NCI-H146 (cell line): ENCODE measurements around the gene EHBP1.
"Not testable (repeated sequence)": the region's sequence is repeated elsewhere in the genome, so short reads cannot be mapped to it uniquely, and the experiment has no call there.

ENCODE experiments used
- DNase-seq: peaks from one replicate; lab custom pipeline; 2025; lab: John Stamatoyannopoulos, UW

EHBP1 gene

DNA sequence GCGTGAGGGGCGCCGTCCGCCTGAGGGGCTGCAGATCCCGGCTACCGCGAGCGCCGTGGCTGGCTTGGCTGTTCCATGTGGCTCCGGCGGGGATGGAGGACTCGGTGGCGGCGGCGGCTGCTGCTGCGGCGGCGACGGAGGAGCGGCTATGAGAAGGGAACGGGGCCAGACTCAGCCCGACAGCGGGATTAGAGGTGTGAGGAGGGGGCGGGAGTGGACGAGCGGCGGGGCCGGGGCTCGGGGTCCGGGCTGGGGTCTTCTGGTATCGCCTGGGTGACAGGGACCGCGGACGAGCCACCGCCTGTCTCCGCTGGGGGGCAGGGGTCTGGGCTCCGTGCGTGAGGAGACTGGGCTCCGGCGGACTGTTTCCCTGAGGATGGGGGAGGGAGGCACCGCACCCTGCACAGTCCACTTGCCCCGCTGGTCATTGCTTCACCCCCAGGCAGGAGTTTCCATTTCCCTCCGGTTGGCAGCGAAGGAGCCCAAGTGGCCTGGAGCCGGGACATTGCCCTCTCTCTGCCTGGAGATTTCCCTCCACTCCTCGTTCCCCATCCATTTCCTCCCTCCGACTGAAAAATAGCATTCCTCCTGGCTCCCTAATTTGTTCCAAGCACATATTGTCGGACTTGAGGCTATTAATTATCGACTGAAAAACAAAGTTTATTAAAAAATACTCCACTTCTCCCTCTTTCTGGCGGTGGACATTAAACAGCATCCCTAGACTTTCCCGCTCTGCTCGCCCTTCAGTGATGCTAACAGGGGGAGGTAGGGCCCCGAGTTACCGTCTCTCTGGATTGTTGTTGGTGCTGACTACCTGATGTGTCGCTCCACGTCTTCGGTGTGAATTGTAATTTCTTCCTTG is 577 bp downstream of the EHBP1 start:
- peak; percentile 71 for DNase-seq

- DNase-seq: peak; percentile 11
Measured at GRCh38 chr2:62706721-62707521, 1.4 kb downstream of the EHBP1 start.

DNA sequence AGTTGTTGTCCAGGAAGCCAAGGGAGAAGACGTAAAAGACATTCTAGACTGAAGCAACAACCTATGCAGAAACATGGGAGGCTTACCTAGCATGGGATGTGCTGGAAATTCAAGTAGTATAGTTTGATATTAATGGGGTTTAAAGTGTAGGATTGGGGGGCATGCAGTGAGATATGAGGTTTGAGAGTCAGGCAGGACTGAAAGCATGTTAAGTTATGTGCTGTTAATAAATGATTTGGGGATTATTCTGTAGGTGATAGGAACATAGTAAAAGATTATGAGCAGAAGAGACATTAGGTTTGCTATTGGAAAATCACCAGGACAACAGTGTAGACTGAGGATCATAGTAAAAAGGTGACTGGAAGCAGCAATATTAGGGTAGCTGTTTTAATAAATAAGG is 3.2 kb downstream of the EHBP1 start:
- no peak for DNase-seq

DNA sequence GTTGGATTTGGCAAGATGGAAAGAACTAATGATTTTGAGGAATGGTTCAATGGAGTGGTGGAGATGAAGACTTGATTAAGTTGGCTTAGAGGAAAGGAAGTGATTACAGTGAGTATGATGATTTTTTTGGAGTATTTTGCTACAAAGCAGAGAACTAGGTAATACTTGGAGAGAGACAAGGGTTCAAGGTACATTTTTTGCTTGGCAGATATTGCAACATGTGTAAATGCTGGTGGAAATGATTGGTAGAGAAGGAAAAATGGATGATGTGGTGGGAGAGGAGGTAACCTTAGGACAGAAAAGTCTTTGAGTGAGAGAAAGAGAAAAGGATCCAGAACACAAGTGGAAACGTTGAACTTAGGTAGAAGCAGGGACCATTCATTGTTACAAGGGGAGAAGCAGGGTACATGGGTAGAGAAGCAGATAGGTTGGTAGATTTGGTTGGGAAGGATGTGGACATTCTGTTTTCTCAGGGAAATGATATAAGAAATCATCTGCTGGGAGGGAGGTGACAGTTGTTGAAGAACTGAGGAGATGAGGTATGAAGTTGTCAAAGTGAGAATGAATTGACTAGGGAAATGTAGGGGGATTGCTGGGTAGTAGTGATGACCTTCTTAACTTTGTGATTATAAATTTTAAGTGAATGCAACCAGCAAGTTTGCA is 6.5 kb downstream of the EHBP1 start:
- no peak for DNase-seq

- not testable (repeated sequence) for DNase-seq
Measured at GRCh38 chr2:62713196-62713595, 7.7 kb downstream of the EHBP1 start.

GRCh38 chr2:62713837-62714236 is 8.3 kb downstream of the EHBP1 start:
- DNase-seq: no peak

DNA sequence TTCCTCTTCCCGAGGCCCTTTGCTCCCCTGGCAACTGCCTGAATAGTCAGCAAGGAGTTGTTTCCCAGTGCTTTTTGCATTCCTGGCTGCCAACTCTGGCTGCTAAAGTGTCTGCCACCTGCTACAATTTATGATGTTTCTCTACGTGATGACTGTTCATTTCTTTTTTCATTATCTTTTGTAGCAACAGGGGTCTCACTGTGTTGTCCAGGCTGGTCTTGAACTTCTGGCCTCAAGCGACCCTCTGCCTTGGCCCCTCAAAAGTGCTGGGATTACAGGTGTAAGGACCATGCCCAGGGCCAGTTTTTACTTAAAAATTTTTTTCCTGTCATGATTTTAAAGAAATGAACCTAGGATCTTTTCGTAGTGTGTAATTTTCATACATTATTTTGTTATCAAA is 11.3 kb downstream of the EHBP1 start:
- DNase-seq: no peak

DNA sequence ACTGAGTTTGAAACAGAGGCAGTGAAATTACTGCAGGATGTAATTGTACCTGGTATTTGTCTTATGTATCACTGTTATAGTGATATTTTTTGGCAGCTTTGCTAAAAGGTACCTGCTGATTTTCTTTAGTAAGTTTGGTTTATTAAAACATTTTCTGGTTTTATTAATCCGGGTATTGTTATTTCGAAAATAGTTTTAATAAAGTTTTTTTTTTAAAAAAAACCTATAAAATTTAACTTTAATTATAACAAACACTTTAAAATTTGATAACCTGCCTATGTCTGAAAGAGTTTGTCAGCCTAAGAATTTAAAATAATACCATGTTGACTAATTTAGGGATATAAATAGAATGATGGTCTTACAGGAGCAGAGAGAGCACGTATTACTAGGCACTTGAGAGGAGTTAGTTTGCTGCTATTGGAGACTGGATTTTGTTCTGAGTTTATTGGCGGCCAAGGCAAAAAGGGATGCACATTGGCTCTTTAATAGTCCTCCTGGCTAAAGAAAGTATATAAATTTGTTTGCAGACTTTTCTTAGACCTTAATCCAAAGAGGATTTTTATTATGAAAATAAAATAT is 12.1 kb downstream of the EHBP1 start:
- DNase-seq: no peak

- DNase-seq: no peak
Measured at GRCh38 chr2:62718225-62718822, 12.8 kb downstream of the EHBP1 start.

DNA sequence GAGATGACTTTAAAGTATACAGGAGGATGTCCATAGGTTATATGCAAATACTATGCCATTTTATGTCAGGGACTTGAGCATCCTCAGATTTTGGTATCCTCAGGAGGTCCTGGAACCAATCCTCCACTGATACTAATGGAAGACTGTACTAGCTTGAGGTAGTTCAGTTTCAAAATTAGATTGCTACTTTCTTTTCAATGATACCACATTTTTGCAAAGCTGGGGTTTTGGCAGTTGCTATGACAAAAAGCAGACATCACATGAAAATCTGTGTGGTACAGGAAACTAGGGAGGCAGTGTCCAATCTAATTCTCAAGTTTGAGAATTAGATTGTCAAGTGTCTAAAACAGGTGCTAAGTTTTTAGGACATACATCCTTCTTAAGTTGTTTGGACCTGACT is 14.2 kb downstream of the EHBP1 start:
- DNase-seq: no peak

- no peak for DNase-seq
Measured at GRCh38 chr2:62722679-62723078, 17.2 kb downstream of the EHBP1 start.

DNA sequence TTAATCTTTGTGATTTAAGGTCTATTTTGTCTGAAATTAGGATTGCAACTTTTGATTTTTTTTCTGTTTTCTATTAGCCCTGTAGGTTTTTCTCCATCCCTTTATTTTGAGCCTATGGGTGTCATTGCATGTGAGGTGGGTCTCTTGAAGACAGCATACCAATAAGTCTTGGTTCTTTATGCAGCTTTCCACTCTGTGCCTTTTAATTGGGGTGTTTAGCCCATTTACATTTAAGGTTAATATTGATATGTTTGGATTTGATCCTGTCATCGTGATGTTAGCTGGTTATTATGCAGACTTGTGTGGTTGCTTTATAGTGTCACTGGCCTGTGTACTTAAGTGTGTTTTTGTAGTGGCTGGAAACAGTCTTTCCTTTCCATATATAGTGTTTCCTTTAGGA is 17.7 kb downstream of the EHBP1 start:
- no peak for DNase-seq

- DNase-seq: no peak
Measured at GRCh38 chr2:62724106-62724505, 18.6 kb downstream of the EHBP1 start.

DNA sequence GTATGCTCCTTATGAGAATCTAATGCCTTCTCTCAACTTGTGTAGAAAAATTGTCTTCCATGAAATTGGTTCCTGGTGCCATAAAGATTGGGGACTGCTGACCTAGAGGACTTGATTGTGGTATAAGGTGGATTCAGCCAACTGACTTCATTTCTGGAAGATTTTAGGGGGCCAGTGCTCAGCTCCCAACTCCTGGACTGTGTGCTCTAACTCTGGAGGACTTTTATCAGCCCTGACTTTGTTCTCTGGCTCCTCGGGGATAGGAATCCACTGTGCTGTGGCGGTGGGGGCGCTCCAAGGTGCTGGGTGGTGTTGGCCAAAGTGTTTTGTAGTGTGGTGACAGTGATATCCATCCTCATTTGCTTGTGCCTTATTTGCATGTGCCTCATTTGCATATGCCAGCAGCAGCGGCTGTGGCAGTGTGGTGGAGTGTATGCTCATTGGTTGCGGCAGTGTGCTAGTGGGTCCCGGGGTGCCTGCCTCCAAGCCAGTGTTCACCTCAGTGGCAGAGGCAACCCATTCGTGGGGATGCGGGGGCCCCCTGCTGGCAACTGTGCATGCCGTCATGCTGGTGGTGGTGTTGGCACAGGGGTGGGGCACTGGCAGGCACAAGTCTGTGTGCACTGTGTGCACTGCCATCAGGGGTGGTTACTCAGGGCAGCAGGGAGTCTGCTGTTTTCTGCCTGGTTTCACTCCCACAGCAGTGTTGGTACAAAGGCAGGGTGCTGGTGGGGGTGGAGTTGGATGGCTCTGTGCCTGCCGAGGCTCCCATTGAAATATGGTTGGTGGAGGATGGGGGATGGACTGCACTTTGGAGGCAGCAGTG is 19.6 kb downstream of the EHBP1 start:
- peak; percentile 56 for DNase-seq

GRCh38 chr2:62725712-62726055 is 20.2 kb downstream of the EHBP1 start:
- no peak for DNase-seq

- no peak for DNase-seq
Measured at GRCh38 chr2:62727259-62727867, 21.9 kb downstream of the EHBP1 start.

- DNase-seq: no peak
Measured at GRCh38 chr2:62727876-62728566, 22.5 kb downstream of the EHBP1 start.

DNA sequence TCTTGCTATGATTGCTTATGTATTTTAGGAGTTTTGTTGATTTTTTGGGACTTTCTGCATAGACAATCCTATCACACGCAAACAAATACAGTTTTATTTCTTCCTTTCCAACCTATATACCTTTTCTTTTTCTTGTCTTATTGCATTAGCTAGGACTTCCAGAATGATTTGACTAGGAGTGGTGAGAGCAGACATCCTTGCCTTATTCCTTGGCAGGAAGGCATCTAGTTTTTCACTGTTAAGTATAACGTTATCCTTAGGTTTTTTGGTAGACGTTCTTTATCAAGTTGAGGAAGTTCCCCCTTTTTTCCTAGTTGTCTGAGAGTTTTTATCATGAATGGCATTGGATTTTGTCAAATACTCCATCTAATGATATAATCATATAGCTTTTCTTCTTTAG is 25.8 kb downstream of the EHBP1 start:
- no peak for DNase-seq

DNA sequence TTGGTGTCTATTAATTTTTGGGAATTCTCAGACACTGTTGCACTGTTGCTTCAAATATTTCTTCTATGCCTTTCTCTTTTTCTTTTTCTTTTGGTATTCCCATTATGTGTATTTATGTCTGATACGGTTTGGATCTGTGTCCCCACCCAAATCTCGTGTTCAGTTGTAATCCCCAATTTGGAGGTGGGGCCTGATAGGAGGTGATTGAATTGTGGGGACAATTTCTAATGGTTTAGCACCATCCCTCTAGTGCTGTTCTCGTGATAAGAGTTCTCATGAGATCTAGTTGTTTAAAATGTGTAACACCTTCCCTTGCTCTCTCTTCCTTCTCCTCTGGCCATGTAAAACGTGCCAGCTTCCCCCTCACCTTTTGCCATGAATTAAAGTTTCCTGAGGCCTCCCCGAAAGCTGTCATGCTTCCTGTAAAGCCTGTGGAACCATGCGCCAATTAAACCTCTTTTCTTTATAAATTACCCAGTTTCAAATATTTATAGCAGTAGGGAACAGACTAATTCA is 26.8 kb downstream of the EHBP1 start:
- no peak for DNase-seq

DNA sequence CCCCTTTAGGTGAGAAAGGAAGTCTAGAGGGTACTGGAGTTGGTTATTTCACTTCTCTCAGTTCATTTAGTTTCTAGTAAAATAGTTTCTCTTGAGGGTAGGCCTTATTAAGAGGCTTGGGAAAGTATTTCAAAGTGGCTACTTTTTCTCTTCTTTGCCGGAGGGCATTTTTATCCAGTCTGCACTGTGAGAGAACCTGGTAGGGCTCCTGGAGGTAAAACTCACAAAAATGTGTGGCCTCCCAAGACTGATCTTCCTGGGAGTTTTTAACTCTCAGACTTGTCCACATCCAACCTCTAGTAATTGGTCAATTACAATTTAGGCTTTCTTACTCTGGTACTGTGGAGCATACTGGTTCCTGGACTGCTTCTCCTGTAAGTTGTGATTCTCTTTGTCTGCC is 28.0 kb downstream of the EHBP1 start:
- no peak for DNase-seq
